NT2/D1 (cell line): ENCODE measurements around the gene ANKZF1.

Source experiments
- DNase-seq: peaks from one replicate; pipeline ENCODE4 v3.0.0-alpha.2; 2011; ENCODE audit warnings: low read depth, low spot score
- H3K27me3 ChIP-seq: 2 replicates; pipeline ENCODE4 v1.6.0; 2011; ENCODE audit warnings: mild to moderate bottlenecking; ENCODE audit not compliant: insufficient read length, insufficient read depth
- H3K36me3 ChIP-seq: 2 replicates; pipeline ENCODE4 v1.6.1; 2011; ENCODE audit warnings: mild to moderate bottlenecking, low read length, mixed read lengths; ENCODE audit not compliant: insufficient read depth, insufficient read length
- H3K4me1 ChIP-seq: 2 replicates; pipeline ENCODE4 v1.5.1; 2011; ENCODE audit not compliant: insufficient read depth, insufficient read length
- H3K4me3 ChIP-seq: 2 replicates; pipeline ENCODE4 v1.5.1; 2011; ENCODE audit warnings: low read depth; ENCODE audit not compliant: insufficient read length
- H3K9ac ChIP-seq: 2 replicates; pipeline ENCODE4 v1.6.0; 2011; ENCODE audit warnings: low read depth; ENCODE audit not compliant: insufficient read length
- H3K9me3 ChIP-seq: 2 replicates; pipeline ENCODE4 v1.5.1; 2011; ENCODE audit warnings: mild to moderate bottlenecking, low read length; ENCODE audit not compliant: insufficient read depth
- SUZ12 ChIP-seq: IDR thresholded peaks from 2 replicates; pipeline ENCODE4 v1.6.1; 2011; ENCODE audit not compliant: insufficient read length, insufficient read depth; ENCODE audit errors: extremely low read depth
- YY1 ChIP-seq: IDR thresholded peaks from 2 replicates; pipeline ENCODE4 v1.6.1; 2011; ENCODE audit not compliant: insufficient read length, insufficient read depth
- ZNF274 ChIP-seq: IDR thresholded peaks from 2 replicates; pipeline ENCODE4 v1.6.1; 2011; ENCODE audit warnings: mild to moderate bottlenecking, low read depth, low read length

Gene ANKZF1

DNA sequence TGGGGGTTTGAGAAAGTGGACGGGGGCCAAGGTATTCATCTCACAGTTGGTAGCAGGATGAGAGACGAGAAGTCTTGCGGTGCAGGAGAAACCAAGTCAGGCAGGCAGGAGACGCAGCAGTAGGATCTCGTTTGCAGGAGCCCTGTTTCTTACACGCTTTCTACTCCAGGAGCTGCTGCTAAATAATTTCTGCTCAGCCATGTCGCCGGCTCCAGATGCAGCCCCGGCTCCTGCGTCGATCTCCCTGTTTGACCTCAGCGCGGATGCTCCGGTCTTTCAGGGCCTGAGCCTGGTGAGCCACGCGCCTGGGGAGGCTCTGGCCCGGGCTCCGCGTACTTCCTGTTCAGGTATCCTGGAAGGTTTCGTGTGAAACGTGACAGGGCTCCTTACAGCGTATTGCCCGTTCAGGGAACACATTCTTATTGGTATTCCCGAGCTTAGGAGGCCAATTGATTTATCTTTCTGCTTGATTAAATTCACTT is 494 bp downstream of the ANKZF1 start:
- Histone ChIP-seq H3K4me3 (peak overlapping the region; percentile 81), H3K27me3 (no peaks in the 10 kb centered on the region), H3K4me1 (peaks cover 7% of the 10 kb centered on the region), H3K9me3 (no peaks in the 10 kb centered on the region), H3K9ac (peak overlapping the region; percentile 97), H3K36me3 (peaks cover 62% of the 10 kb centered on the region)
- DNase-seq, result no peak
- TF ChIP-seq ZNF274 (no peak), YY1 (no peak), SUZ12 (no peak)

DNA sequence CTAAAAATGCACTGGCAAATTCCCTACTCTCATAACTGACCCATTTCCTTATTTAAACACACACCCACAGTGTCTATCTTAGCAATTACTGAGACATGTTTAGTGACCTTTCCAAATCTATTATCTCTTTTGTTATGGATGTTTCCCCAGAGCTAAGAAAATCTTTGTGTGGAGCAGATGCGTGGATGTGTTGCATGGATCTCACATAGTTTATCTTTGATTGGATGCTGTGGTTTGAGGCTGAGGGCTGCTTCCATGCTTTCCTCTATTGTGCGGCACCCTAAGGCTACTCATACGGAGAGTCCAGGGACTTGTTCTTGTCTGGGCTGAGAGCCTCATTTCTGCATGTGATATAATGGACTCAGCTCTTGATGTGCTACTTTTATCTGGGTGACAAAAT is 4.7 kb downstream of the ANKZF1 start:
- Histone ChIP-seq H3K9ac (no peak overlapping the region), H3K4me1 (no peaks in the 10 kb centered on the region), H3K36me3 (peaks cover 77% of the 10 kb centered on the region), H3K9me3 (no peaks in the 10 kb centered on the region), H3K4me3 (no peak overlapping the region), H3K27me3 (no peaks in the 10 kb centered on the region)
- no peak for TF ChIP-seq ZNF274
- no peak for TF ChIP-seq SUZ12
- TF ChIP-seq YY1, result no peak
- no peak for DNase-seq

DNA sequence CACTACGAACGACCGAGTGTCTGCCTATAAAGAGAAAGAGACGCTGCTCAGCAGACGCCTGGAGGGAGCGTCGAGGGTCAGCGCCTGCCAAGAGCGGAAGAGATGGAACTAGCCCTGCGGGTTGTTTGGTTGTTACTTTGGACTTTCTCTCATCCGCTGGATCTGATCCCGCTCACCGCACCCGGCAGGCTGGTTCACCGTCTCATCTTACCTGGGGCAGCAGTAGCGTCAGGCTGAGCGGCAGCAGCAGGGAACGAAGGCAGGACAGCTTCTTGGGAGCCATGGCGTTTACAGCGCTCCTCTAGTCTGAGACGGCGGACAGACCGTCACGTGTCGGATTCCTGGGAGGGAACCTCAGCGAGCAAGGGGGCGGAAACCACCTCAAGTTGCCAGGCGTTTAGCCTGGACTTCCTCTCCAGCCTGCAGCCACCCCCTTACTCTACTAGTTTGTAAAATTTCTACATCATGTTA is 13.7 kb downstream of the ANKZF1 start:
- H3K4me3 ChIP-seq, result no peak overlapping the region

GRCh38 chr2:219244789-219245147 is 15.2 kb downstream of the ANKZF1 start:
- peak overlapping the region; percentile 98 for H3K9ac ChIP-seq
- no peaks in the 10 kb centered on the region for H3K9me3 ChIP-seq
- no peaks in the 10 kb centered on the region for H3K27me3 ChIP-seq
- H3K4me1 ChIP-seq, result peaks cover 13% of the 10 kb centered on the region
- peaks cover 39% of the 10 kb centered on the region for H3K36me3 ChIP-seq
- no peak for DNase-seq
- no peak for TF ChIP-seq SUZ12
- TF ChIP-seq YY1, result no peak
- no peak for TF ChIP-seq ZNF274
- peak overlapping the region; percentile 97 for H3K4me3 ChIP-seq

More for the DNA sequence above, 13.7 kb downstream of the ANKZF1 start:
- Histone ChIP-seq H3K9ac (no peak overlapping the region), H3K27me3 (no peaks in the 10 kb centered on the region), H3K36me3 (peaks cover 36% of the 10 kb centered on the region), H3K9me3 (no peaks in the 10 kb centered on the region), H3K4me1 (peaks cover 4% of the 10 kb centered on the region)
- DNase-seq, result no peak
- TF ChIP-seq ZNF274, result no peak
- TF ChIP-seq SUZ12, result no peak
- no peak for TF ChIP-seq YY1

DNA sequence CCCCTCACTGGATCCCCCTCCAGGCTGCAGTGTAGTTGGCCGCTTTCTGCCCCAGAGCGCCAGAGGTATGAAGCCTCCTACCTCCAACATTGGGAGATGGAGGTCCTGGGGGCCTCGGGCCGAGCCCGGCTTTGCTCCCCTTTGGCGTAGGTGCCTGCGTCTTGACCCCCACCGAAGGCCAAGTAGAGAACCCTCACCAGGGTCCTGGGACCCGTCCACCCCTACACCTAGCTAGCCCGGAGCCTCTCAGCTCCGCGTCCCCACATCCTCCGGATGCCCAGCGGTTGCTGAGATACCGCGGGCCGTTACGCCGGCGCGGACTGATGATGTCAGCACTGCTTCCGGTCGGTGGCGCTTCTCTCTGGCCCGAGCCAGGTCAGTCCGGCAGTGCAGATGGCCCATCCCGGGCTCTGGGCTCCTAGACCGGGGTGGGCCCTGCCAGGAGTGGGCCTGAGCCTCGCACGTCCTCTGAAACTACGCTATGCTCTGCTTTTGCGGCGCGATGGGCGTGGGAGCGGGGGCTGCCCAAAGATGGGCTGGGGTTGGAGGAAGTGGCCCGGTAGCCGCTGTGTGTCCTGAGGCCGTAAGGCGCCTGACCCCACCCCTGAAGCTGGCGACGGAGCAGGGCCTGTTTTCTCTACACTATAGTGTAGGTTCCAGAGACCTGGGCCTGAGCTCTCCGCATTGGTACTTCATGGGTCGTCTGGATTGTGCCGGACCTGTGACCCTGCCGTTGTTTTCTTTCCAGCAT is 15.7 kb downstream of the ANKZF1 start, which contains the start of the genes GLB1L and STK16:
Gene GLB1L, minus strand, starts transcription at position 297 of the 751 bp plus-strand sequence. CDS start 1,871 bp downstream, outside the sequence.
Gene STK16, plus strand, starts transcription at position 332 of the 751 bp plus-strand sequence. CDS start 521 bp downstream, outside the sequence.
- H3K9ac ChIP-seq, result peak within 1 kb of the TSS; percentile 98
- no peaks in the 10 kb centered on the region for H3K27me3 ChIP-seq
- H3K4me1 ChIP-seq, result peaks cover 14% of the 10 kb centered on the region
- peak within 1 kb of the TSS; percentile 97 for H3K4me3 ChIP-seq
- peak; percentile 90 for DNase-seq
- TF ChIP-seq ZNF274, result no peak
- no peak for TF ChIP-seq SUZ12
- TF ChIP-seq YY1, result no peak
- no peaks in the 10 kb centered on the region for H3K9me3 ChIP-seq
- H3K36me3 ChIP-seq, result peaks cover 40% of the 10 kb centered on the region

DNA sequence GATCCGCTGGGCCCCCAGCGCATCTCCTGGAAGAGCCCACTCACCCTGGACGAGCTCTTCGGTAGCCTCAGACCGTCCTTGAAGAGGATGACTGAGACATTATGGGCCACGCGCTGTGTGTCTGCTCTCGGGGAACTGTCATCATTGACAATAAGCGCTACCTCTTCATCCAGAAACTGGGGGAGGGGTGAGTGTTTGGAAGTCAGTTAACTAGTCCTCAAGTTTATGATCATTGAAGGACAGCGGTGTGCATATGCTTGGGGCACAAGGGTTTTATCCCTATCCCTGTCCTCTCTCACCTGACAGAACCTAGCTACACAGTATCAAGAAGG is 16.3 kb downstream of the ANKZF1 start:
- peak overlapping the region; percentile 97 for H3K4me3 ChIP-seq

DNA sequence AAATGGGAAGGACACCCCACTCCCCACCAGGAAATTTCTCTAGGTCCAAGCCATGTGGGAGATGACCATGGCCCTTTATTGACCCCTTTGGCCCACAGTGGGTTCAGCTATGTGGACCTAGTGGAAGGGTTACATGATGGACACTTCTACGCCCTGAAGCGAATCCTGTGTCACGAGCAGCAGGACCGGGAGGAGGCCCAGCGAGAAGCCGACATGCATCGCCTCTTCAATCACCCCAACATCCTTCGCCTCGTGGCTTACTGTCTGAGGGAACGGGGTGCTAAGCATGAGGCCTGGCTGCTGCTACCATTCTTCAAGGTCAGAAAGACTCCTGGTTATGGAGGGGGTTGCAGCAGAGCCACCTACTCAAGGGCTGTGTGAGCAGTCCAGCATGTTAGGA is 17.0 kb downstream of the ANKZF1 start:
- TF ChIP-seq SUZ12, result no peak
- TF ChIP-seq ZNF274, result no peak
- no peak for TF ChIP-seq YY1
- Histone ChIP-seq H3K27me3 (peaks cover 2% of the 10 kb centered on the region), H3K4me1 (peaks cover 14% of the 10 kb centered on the region), H3K9me3 (no peaks in the 10 kb centered on the region), H3K4me3 (no peak overlapping the region), H3K9ac (no peak overlapping the region), H3K36me3 (peaks cover 52% of the 10 kb centered on the region)
- DNase-seq, result no peak

More for the DNA sequence above, 16.3 kb downstream of the ANKZF1 start:
- no peak for TF ChIP-seq SUZ12
- TF ChIP-seq YY1, result no peak
- no peak for TF ChIP-seq ZNF274
- Histone ChIP-seq H3K9ac (peak overlapping the region; percentile 98), H3K27me3 (no peaks in the 10 kb centered on the region), H3K36me3 (peaks cover 45% of the 10 kb centered on the region), H3K9me3 (no peaks in the 10 kb centered on the region), H3K4me1 (peaks cover 14% of the 10 kb centered on the region)
- no peak for DNase-seq
